OCI-LY3 (cell line): ENCODE data around the gene DENND5A.

Experiments
- EZH2phosphoT487 ChIP-seq: fragments of 200-600 bp; shearing (Covaris generic); IDR thresholded peaks from 2 replicates; pipeline ENCODE4 v1.6.1; 2018; ENCODE audit warnings: antibody characterized with exemption, mixed run types, low read depth
- TF ChIP-seq, protein P1 (sequence below): fragments of 200-600, 300-600 bp; sonication (generic); IDR thresholded peaks from 2 replicates; pipeline ENCODE4 v1.5.1; 2014; ENCODE audit warnings: antibody characterized with exemption, low read length, low read depth

GRCh38 chr11:9103542-9104276 is 161.4 kb downstream of the DENND5A start:
- TF ChIP-seq, protein P1, sequence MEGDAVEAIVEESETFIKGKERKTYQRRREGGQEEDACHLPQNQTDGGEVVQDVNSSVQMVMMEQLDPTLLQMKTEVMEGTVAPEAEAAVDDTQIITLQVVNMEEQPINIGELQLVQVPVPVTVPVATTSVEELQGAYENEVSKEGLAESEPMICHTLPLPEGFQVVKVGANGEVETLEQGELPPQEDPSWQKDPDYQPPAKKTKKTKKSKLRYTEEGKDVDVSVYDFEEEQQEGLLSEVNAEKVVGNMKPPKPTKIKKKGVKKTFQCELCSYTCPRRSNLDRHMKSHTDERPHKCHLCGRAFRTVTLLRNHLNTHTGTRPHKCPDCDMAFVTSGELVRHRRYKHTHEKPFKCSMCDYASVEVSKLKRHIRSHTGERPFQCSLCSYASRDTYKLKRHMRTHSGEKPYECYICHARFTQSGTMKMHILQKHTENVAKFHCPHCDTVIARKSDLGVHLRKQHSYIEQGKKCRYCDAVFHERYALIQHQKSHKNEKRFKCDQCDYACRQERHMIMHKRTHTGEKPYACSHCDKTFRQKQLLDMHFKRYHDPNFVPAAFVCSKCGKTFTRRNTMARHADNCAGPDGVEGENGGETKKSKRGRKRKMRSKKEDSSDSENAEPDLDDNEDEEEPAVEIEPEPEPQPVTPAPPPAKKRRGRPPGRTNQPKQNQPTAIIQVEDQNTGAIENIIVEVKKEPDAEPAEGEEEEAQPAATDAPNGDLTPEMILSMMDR, result no peak
- no peak for TF ChIP-seq EZH2phosphoT487
